GM21576 (cell line): ENCODE results near the gene BPI.
"Not testable (repeated sequence)": the region's sequence is repeated elsewhere in the genome, so short reads cannot be mapped to it uniquely, and the experiment has no call there.

ENCODE experiments used
- ATAC-seq: cut with Tn5 transposase; IDR thresholded peaks from one replicate; pipeline ENCODE4 v1.9.1; 2021; ENCODE audit warnings: mild to moderate bottlenecking, moderate library complexity; ENCODE audit not compliant: unreplicated experiment

Gene BPI

GRCh38 chr20:38303908-38304379 lies at the start of gene BPI:
Gene BPI, plus strand, starts transcription at chr20:38304156. Its CDS starts 68 bp downstream, at chr20:38304224.
- ATAC-seq = no peak

- not testable (repeated sequence) for ATAC-seq
These were observed 49.3 kb upstream of the BPI start for GRCh38 chr20:38254621-38255020.

GRCh38 chr20:38255393-38255792 lies 48.6 kb upstream of the BPI start:
- ATAC-seq = no peak

- ATAC-seq = no peak
These were observed 47.9 kb upstream of the BPI start for GRCh38 chr20:38256021-38256420.

- no peak for ATAC-seq
These were observed 47.0 kb upstream of the BPI start for GRCh38 chr20:38256966-38257365.

GRCh38 chr20:38258545-38259215 lies 45.3 kb upstream of the BPI start:
- no peak for ATAC-seq

- no peak for ATAC-seq
These were observed 44.0 kb upstream of the BPI start for GRCh38 chr20:38260025-38260377.

GRCh38 chr20:38260378-38261053 lies 43.4 kb upstream of the BPI start, which contains the start of gene KIAA1755:
Gene KIAA1755, minus strand, starts transcription at chr20:38260735. Its CDS starts 235 bp downstream, at chr20:38260500.
- ATAC-seq = no peak

- ATAC-seq = no peak
These were observed 42.9 kb upstream of the BPI start for GRCh38 chr20:38261054-38261390.

GRCh38 chr20:38262931-38263330 lies 41.0 kb upstream of the BPI start:
- no peak for ATAC-seq

GRCh38 chr20:38266426-38266825 lies 37.5 kb upstream of the BPI start:
- no peak for ATAC-seq

GRCh38 chr20:38267296-38267695 lies 36.7 kb upstream of the BPI start:
- ATAC-seq = no peak

GRCh38 chr20:38267901-38268514 lies 35.9 kb upstream of the BPI start:
- no peak for ATAC-seq

- no peak for ATAC-seq
These were observed 34.9 kb upstream of the BPI start for GRCh38 chr20:38269040-38269439.

GRCh38 chr20:38269715-38270114 lies 34.2 kb upstream of the BPI start:
- no peak for ATAC-seq

GRCh38 chr20:38270869-38271605 lies 32.9 kb upstream of the BPI start:
- ATAC-seq = no peak

GRCh38 chr20:38271608-38272120 lies 32.3 kb upstream of the BPI start:
- no peak for ATAC-seq

- ATAC-seq = no peak
These were observed 31.6 kb upstream of the BPI start for GRCh38 chr20:38272398-38272797.

- no peak for ATAC-seq
These were observed 31.0 kb upstream of the BPI start for GRCh38 chr20:38272961-38273360.

GRCh38 chr20:38275815-38276550 lies 28.0 kb upstream of the BPI start:
- ATAC-seq = no peak

- no peak for ATAC-seq
These were observed 26.7 kb upstream of the BPI start for GRCh38 chr20:38277285-38277684.
